Calu3 (cell line): ENCODE data around the gene CNTD1. TPM values are rescaled to one million over a fixed set of nuclear protein-coding genes. Genes with fewer than 3 reads are reported as not detected.
"Not testable (repeated sequence)": the region's sequence is repeated elsewhere in the genome, so short reads cannot be mapped to it uniquely, and the experiment has no call there.

Source experiments
- BruUV-seq: library from RNA; stranded (reverse); fragments of 400-500 nt; replicated peaks from 2 replicates; lab custom pipeline; 2021; lab: Mats Ljungman, UMichigan
- CTCF ChIA-PET: fragments of 300-600 bp; sonication (Branson Sonifier 250); formaldehyde crosslinking; loops from one replicate; lab custom pipeline; 2022; ENCODE audit warnings: antibody characterized with exemption; lab: Charles Lee
- DNase-seq: peaks from one replicate; pipeline ENCODE4 v3.0.0; 2022
- H3K27ac Mint-ChIP-seq: one replicate; pipeline ENCODE4 v1.8.0; 2022; ENCODE audit warnings: mixed read lengths; ENCODE audit not compliant: unreplicated experiment
- H3K27me3 Mint-ChIP-seq: one replicate; pipeline ENCODE4 v1.8.0; 2022; ENCODE audit warnings: mixed read lengths; ENCODE audit not compliant: unreplicated experiment
- H3K36me3 Mint-ChIP-seq: one replicate; pipeline ENCODE4 v1.8.0; 2022; ENCODE audit warnings: mild to moderate bottlenecking, moderate library complexity, mixed read lengths; ENCODE audit not compliant: insufficient read depth, unreplicated experiment
- H3K4me1 Mint-ChIP-seq: one replicate; pipeline ENCODE4 v1.8.0; 2022; ENCODE audit warnings: mild to moderate bottlenecking, low read depth, mixed read lengths; ENCODE audit not compliant: unreplicated experiment
- H3K4me3 Mint-ChIP-seq: one replicate; pipeline ENCODE4 v1.8.0; 2022; ENCODE audit warnings: mild to moderate bottlenecking, low read depth, moderate library complexity, mixed read lengths; ENCODE audit not compliant: unreplicated experiment
- H3K9me3 Mint-ChIP-seq: one replicate; pipeline ENCODE4 v1.8.0; 2022; ENCODE audit warnings: low read depth, mixed read lengths; ENCODE audit not compliant: unreplicated experiment
- intact Hi-C: fragments of 100-400 bp; cut with micrococcal nuclease; formaldehyde crosslinking; loops from one replicate; pipeline ENCODE4 v1.10.0; 2022; ENCODE audit not compliant: unreplicated experiment
- total RNA-seq: library from RNA; stranded (reverse); gene quantifications from 2 replicates; pipeline ENCODE4 v1.2.3, GENCODE V29; 2022
- TF ChIP-seq, protein P1 (sequence below): fragments of 200-600 bp; IDR thresholded peaks from one replicate; pipeline ENCODE4 v1.8.0; 2022; ENCODE audit warnings: antibody characterized with exemption; ENCODE audit not compliant: unreplicated experiment

CNTD1 gene
- total RNA-seq, 1 experiment from 2014 or later: 0.54 TPM

DNA sequence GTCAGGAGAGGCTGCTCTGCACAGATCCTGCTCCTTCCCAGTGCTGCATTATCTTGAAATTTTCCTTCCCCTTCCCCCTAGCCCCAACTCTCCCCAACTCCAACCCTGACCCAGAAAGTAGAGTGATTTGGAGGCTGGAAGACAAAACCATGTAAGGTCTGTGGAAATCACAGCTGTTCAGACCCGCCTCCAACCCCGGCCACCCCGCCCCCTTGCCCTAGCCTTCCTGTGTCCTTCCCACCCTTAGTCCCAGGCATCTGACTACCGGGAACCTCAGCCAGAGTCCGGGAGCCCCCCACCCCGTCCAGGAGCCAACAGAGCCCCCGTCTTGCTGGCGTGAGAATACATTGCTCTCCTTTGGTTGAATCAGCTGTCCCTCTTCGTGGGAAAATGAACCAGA, 52.3 kb downstream of the CNTD1 start, which contains the start of gene AOC3:
Gene AOC3 (plus strand): TSS at position 246 of the 400 bp plus-strand sequence. CDS start 145 bp downstream, at position 391.
- intact Hi-C loops: no loop called here
- no peak within 1 kb of the TSS for H3K27ac Mint-ChIP-seq
- H3K9me3 Mint-ChIP-seq: no peaks in the 10 kb centered on the region
- H3K4me1 Mint-ChIP-seq: peaks cover 4% of the 10 kb centered on the region
- CTCF ChIA-PET: interaction anchor here (0.6 kb wide), 3 partner anchors 76 to 146 kb away, joined by 3 to 4 read pairs (median 3); no protein-coding TSS in a partner anchor
- H3K27me3 Mint-ChIP-seq: peaks cover 20% of the 10 kb centered on the region
- TF ChIP-seq, protein P1, sequence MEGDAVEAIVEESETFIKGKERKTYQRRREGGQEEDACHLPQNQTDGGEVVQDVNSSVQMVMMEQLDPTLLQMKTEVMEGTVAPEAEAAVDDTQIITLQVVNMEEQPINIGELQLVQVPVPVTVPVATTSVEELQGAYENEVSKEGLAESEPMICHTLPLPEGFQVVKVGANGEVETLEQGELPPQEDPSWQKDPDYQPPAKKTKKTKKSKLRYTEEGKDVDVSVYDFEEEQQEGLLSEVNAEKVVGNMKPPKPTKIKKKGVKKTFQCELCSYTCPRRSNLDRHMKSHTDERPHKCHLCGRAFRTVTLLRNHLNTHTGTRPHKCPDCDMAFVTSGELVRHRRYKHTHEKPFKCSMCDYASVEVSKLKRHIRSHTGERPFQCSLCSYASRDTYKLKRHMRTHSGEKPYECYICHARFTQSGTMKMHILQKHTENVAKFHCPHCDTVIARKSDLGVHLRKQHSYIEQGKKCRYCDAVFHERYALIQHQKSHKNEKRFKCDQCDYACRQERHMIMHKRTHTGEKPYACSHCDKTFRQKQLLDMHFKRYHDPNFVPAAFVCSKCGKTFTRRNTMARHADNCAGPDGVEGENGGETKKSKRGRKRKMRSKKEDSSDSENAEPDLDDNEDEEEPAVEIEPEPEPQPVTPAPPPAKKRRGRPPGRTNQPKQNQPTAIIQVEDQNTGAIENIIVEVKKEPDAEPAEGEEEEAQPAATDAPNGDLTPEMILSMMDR: no peak
- no TSS peak for BruUV-seq
- no peak for DNase-seq
- peaks cover 9% of the 10 kb centered on the region for H3K36me3 Mint-ChIP-seq
- H3K4me3 Mint-ChIP-seq: no peak within 1 kb of the TSS

GRCh38 chr17:42851371-42852240, 52.9 kb downstream of the CNTD1 start:
- H3K4me1 Mint-ChIP-seq, H3K36me3 Mint-ChIP-seq, BruUV-seq, intact Hi-C loops, H3K4me3 Mint-ChIP-seq, H3K9me3 Mint-ChIP-seq, DNase-seq, H3K27ac Mint-ChIP-seq: not testable (repeated sequence)
- CTCF ChIA-PET: interaction anchor here (0.6 kb wide), 3 partner anchors 75 to 146 kb away, joined by 3 to 4 read pairs (median 3); no protein-coding TSS in a partner anchor
- H3K27me3 Mint-ChIP-seq: peaks cover 20% of the 10 kb centered on the region

GRCh38 chr17:42852351-42852750, 53.7 kb downstream of the CNTD1 start:
- TF ChIP-seq, protein P1: no peak
- BruUV-seq: no TSS peak
- CTCF ChIA-PET: no interaction called here
- Mint-ChIP-seq H3K27ac (no peak overlapping the region), H3K9me3 (no peaks in the 10 kb centered on the region), H3K27me3 (peaks cover 20% of the 10 kb centered on the region), H3K4me1 (no peaks in the 10 kb centered on the region), H3K4me3 (no peak overlapping the region), H3K36me3 (no peaks in the 10 kb centered on the region)
- no peak for DNase-seq
- intact Hi-C loops: no loop called here

DNA sequence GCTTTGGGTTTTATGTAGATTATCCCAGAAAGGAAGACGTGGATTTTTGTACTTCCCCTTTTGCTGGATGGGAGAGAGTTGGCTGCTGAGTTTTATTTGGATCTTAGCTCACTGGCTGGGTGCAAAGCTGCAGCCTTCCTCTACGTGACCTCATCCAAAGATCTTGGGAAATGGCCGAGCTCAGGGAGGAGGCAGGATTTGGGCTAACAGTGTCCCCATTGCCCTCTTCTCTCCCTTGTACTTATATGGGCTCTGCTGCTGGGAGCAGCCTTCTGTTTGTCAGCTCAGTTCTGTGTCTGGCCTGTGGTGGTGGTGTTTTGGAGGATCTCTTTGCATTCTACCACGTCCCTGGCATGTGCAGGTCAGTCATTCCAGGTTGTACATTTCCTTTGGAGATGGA, 54.3 kb downstream of the CNTD1 start:
- Mint-ChIP-seq H3K27me3 (peaks cover 20% of the 10 kb centered on the region), H3K4me1 (no peaks in the 10 kb centered on the region), H3K4me3 (no peak overlapping the region), H3K36me3 (no peaks in the 10 kb centered on the region), H3K27ac (no peak overlapping the region), H3K9me3 (no peaks in the 10 kb centered on the region)
- CTCF ChIA-PET: no interaction called here
- intact Hi-C loops: no loop called here
- TF ChIP-seq, protein P1: no peak
- no peak for DNase-seq
- no TSS peak for BruUV-seq
